ENCODE measurements around the gene MBNL1. TPM values are rescaled to one million over a fixed set of nuclear protein-coding genes. Genes with fewer than 3 reads are reported as not detected.
"Not testable (repeated sequence)": the region's sequence is repeated elsewhere in the genome, so short reads cannot be mapped to it uniquely, and the experiment has no call there.

Gene MBNL1
- total RNA-seq, 6 donors from 2014 or later: 231 to 506 (median 357) TPM

DNA sequence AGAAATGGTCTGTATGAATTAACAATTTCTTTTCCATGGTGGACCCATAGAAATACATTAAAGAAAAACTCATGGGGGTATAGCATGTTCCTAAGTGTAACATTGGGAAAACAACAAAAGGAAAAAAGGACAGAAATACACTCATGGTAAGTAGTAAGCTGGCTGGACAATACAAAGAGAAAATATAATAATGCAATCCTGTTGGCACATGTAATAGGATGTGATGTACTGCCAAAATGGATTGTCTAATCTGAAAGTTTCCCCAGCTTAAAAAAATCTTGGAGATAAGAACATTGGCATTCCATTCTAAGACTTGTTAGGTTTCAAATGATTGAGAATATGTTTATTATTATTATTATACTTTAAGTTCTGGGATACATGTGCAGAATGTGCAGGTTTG is 128.1 kb downstream of the MBNL1 start:
- peak in 1 of 2 donors; percentile 54 for ATAC-seq (ENCODE audit: low FRiP score in 2 of 2)

DNA sequence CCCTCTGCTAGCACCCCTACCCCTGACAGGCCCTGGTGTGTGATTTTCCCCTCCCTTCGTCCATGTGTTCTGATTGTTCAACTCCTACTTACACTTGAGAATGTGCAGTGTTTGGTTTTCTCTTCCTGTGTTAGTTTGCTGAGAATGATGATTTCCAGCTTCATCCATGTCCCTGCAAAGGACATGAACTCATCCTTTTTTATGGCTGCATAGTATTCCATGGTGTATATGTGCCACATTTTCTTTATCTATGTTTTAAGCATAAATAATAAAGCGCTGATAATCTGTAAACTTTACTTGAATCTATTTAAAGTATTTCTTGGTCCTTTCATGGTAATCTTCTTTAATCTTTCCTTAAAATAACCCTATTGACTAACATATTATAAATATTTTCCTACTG is 128.6 kb downstream of the MBNL1 start:
- not testable (repeated sequence) for ATAC-seq (ENCODE audit: low FRiP score in 2 of 2); DNase-seq; H3K27me3 ChIP-seq; H3K9me3 ChIP-seq; H3K4me3 ChIP-seq
- Histone ChIP-seq H3K36me3 (peaks cover 0 to 11% (median 1%) of the 10 kb centered on the region in 4 donors), H3K4me1 (peaks cover 49 to 86% (median 65%) of the 10 kb centered on the region in 4 donors), H3K27ac (peak overlapping the region; percentile 18 to 62 (median 42))
- 66 to 70% methylated on average over 2 of the region's 2 CpGs for WGBS, 2 donors

More for the DNA sequence above, 128.1 kb downstream of the MBNL1 start:
- H3K36me3 ChIP-seq: peaks cover 0 to 11% (median 1%) of the 10 kb centered on the region in 4 donors
- TF ChIP-seq POLR2AphosphoS5 (IDR thresholded peaks at IDR 0.05) (no peak), POLR2A (IDR thresholded peaks at IDR 0.05) (no peak), EP300 (IDR thresholded peaks at IDR 0.05) (no peak)
- TF ChIP-seq, protein P1, sequence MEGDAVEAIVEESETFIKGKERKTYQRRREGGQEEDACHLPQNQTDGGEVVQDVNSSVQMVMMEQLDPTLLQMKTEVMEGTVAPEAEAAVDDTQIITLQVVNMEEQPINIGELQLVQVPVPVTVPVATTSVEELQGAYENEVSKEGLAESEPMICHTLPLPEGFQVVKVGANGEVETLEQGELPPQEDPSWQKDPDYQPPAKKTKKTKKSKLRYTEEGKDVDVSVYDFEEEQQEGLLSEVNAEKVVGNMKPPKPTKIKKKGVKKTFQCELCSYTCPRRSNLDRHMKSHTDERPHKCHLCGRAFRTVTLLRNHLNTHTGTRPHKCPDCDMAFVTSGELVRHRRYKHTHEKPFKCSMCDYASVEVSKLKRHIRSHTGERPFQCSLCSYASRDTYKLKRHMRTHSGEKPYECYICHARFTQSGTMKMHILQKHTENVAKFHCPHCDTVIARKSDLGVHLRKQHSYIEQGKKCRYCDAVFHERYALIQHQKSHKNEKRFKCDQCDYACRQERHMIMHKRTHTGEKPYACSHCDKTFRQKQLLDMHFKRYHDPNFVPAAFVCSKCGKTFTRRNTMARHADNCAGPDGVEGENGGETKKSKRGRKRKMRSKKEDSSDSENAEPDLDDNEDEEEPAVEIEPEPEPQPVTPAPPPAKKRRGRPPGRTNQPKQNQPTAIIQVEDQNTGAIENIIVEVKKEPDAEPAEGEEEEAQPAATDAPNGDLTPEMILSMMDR (IDR thresholded peaks at IDR 0.05): no peak
- H3K4me3 ChIP-seq: no peak overlapping the region
- H3K9me3 ChIP-seq: no peaks in the 10 kb centered on the region
- no peak for DNase-seq
- H3K27me3 ChIP-seq: no peaks in the 10 kb centered on the region
- H3K4me1 ChIP-seq: peaks cover 49 to 86% (median 64%) of the 10 kb centered on the region in 4 donors
- H3K27ac ChIP-seq: peak overlapping the region; percentile 24 to 62 (median 47)

DNA sequence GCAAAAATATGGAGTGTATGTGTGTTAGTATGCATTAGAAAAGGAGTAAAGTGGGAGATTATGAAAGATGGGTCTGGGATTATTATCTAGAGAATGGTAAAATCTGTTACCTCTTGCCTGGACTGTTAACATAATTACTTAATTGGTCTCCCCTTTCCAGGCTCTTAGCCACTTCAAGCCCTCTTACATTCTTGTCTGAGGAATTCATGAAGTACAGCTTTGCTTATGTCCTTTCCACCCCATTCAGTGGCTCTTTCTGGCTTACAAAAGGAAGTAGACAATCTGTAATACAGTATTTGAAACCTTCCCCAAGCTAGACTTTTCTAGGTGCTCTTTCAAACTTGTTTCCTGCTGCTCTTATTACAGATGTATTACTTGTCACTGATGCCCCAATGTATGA is 129.8 kb downstream of the MBNL1 start:
- no peaks in the 10 kb centered on the region for H3K9me3 ChIP-seq
- H3K4me1 ChIP-seq: peaks cover 50 to 87% (median 69%) of the 10 kb centered on the region in 4 donors
- H3K4me3 ChIP-seq: no peak overlapping the region
- H3K36me3 ChIP-seq: peaks cover 0 to 11% (median 1%) of the 10 kb centered on the region in 4 donors
- TF ChIP-seq POLR2AphosphoS5 (IDR thresholded peaks at IDR 0.05) (no peak), EP300 (IDR thresholded peaks at IDR 0.05) (no peak), POLR2A (IDR thresholded peaks at IDR 0.05) (no peak)
- TF ChIP-seq, protein P1 (IDR thresholded peaks at IDR 0.05): no peak
- DNase-seq (no peak), ATAC-seq (ENCODE audit: low FRiP score in 2 of 2) (peak in 1 of 2 donors; percentile 61)
- H3K27ac ChIP-seq: peak overlapping the region in 3 of 4 donors; percentile 50 to 73 (median 70)
- H3K27me3 ChIP-seq: no peaks in the 10 kb centered on the region

DNA sequence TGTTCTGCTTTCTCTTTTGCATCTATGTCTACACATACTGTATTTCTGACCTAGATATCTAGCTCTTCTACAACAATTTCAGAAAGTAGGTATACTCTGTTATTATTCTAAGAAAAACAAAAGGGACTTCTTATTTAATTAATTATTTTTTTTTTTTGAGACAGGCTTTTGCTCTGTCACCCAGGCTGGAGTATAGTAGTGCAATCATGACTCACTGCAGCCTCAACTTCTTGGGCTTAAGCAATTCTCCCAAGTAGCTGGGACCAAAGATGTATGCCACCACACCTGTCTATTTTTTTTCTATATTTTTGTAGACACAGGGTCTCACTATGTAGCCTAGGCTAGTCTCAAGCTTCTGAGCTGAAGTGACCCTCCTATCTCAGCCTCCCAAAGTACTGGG is 130.6 kb downstream of the MBNL1 start:
- Histone ChIP-seq H3K27ac (peak overlapping the region in 3 of 4 donors; percentile 50 to 73 (median 70)), H3K9me3 (no peaks in the 10 kb centered on the region), H3K36me3 (peaks cover 0 to 11% (median 1%) of the 10 kb centered on the region in 4 donors), H3K4me1 (peaks cover 59 to 87% (median 74%) of the 10 kb centered on the region in 4 donors), H3K27me3 (no peaks in the 10 kb centered on the region), H3K4me3 (no peak overlapping the region)
- DNase-seq (peak in 1 of 2 donors; percentile 46), ATAC-seq (ENCODE audit: low FRiP score in 2 of 2) (no peak)
- no peak for TF ChIP-seq POLR2AphosphoS5 (IDR thresholded peaks at IDR 0.05)
- TF ChIP-seq, protein P1 (IDR thresholded peaks at IDR 0.05): no peak
- no peak for TF ChIP-seq POLR2A (IDR thresholded peaks at IDR 0.05)
- no peak for TF ChIP-seq EP300 (IDR thresholded peaks at IDR 0.05)

DNA sequence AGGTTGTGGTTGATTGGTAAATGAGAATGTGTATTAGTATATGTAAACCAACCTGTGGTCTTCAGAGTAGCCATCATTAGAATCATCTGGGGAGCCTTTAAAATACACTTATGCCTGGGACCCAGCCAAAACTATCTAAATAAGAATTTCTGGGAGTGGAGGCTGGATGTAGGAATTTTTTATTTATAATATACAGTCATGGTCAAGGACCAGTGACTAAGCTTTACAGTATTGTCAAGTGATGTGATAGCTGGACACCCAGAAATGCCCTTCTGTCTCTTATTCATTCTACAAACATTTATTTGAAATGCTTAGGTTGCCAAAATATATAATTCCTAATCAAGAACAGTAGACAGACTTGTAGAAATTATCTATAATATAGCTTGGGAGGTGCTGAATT is 132.2 kb downstream of the MBNL1 start:
- ATAC-seq (ENCODE audit: low FRiP score in 2 of 2) (no peak), DNase-seq (no peak)
- no peaks in the 10 kb centered on the region for H3K27me3 ChIP-seq
- peaks cover 71 to 90% (median 84%) of the 10 kb centered on the region in 4 donors for H3K4me1 ChIP-seq
- no peaks in the 10 kb centered on the region for H3K9me3 ChIP-seq
- H3K4me3 ChIP-seq: no peak overlapping the region
- H3K36me3 ChIP-seq: peaks cover 0 to 5% (median 0%) of the 10 kb centered on the region in 4 donors
- H3K27ac ChIP-seq: peak overlapping the region in 2 of 4 donors; percentile 21 to 81
- TF ChIP-seq, protein P1 (IDR thresholded peaks at IDR 0.05): no peak
- TF ChIP-seq POLR2AphosphoS5 (IDR thresholded peaks at IDR 0.05): no peak
- no peak for TF ChIP-seq EP300 (IDR thresholded peaks at IDR 0.05)
- TF ChIP-seq POLR2A (IDR thresholded peaks at IDR 0.05): no peak

Data from upper lobe of left lung (tissue), 6 donors.